ENCODE results near the gene VIPR2.

VIPR2 gene

DNA sequence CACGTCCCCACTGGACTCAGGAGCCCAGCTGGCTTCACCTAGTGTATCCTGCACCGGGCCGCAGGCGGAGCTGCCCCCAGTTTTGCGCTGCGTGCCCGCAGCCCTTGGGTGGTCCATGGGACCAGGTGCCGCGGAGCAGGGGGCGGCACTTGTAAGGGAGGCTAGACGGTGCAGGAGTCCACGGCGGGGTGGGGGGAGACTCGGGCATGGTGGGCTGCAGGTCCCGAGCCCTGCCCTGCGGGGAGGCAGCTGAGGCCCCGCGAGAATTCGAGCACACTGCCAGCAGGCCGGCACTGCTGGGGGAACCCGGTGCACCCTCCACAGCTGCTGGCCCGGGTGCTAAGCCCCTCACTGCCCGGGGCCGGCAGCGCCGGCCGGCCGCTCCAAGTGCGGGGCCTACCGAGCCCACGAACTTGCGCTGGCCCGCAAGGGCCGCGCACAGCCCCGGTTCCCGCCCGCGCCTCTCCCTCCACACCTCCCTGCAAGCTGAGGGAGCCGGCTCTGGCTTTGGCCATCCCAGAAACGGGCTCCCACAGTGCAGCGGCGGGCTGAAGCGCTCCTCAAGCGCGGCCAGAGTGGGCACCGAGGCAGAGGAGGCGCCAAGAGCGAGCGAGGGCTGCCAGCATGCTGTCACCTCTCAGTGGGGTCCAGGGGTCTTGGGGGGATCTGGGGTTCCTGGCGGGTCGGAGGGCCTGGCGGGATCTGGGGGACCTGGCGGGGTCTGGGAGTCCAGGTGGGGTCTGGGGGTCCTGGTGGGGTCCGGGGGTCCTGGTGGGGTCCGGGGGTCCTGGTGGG lies 81.4 kb downstream of the VIPR2 start:
- DNase-seq = no peak

DNA sequence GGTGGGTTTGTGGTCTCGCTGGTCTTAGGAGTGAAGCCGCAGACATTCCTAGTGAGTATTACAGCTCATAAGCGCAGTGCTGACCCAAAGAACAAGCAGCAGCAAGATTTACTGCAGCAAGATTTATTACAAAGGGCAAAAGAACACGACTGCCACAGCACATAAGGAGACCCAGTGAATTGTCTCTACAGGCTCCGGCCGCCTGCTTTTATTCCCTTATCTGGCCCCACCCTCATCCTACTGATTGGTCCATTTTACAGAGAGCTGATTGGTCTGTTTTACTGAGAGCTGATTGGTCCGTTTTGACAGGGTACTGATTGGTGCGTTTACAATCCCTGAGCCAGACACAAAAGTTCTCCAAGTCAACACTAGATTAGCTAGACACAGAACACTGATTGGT lies 82.1 kb downstream of the VIPR2 start:
- DNase-seq = no peak

GRCh38 chr7:159061674-159062212 lies 82.9 kb downstream of the VIPR2 start:
- DNase-seq = no peak

DNA sequence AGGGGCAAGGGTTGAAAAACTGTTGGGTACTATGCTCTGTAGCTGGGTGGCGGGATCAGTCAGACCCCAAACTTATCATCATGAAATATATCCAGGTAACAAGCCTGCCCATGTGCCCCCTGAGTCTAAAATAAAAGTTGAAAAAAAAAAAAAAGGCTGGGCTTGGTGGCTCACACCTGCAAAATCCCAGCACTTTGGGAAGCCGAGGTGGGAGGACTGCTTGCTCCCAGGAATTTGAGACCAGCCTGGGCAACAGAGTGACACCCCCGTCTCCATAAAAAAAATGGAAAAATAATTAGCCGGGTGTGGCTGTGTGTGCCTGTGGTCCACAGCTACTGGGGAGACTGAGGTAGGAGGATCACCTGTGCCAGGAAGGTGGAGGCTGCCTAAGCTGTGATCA lies 83.5 kb downstream of the VIPR2 start:
- no peak for DNase-seq

- DNase-seq = no peak
These were observed 84.2 kb downstream of the VIPR2 start for GRCh38 chr7:159060440-159060839.

DNA sequence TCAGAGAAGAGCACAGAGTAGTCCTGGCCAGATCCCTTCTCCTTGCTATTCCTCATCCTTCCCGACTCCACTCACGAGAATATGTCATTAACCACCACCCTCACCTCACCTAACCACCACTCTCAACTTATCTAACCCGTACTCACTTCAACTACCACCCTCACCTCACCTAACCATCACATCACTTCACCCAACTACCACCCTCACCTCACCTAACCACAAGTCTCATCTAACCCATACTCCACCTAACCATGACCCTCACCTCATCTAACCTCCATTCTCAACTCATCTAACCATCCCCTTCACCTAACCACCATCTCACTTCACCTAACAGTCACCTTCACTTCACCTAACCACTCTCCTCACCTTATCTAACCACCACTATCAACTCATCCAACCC lies 85.0 kb downstream of the VIPR2 start:
- DNase-seq = no peak

GRCh38 chr7:159057647-159058046 lies 87.0 kb downstream of the VIPR2 start:
- DNase-seq = no peak

- DNase-seq = no peak
These were observed 87.9 kb downstream of the VIPR2 start for GRCh38 chr7:159056737-159057136.

- DNase-seq = no peak
These were observed 92.8 kb downstream of the VIPR2 start for GRCh38 chr7:159051916-159052315.

GRCh38 chr7:159050704-159051103 lies 94.0 kb downstream of the VIPR2 start:
- no peak for DNase-seq

DNA sequence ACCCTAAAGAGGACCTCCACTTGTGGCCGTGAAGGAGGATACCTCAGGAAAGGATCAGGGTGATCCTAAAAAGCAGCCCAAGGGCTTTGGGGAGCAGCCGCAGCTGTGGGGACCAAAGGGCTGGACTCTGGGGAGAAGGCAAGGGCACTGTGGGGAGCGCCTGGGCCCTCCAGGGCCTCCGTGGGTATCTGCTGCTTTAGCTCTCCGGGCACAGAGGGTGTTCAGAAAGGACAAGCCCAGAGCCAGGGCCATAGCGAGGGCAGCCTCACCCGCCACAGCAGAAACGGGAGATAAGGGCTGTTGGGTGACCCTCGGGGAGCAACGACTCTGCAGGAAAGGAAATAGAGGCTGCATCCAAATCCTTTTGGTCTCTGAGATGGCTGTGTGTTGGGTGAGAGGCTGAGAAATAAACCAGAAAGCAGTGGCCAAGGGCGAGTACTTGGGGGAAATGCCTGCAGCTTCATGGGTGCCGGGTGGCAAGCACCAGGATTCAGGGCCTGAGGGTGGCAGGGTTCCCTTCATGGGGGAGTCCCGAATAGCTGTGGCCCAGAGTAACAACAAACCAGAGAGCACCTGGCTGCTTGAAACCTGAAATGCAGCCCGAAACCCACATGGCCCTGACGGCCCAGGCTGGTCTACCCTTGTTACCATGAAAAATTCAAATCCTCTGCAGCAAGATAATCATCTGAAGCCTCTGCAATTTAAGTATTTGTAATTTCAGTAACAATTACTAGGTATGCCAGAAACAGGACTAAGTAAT lies 95.2 kb downstream of the VIPR2 start:
- no peak for DNase-seq

DNA sequence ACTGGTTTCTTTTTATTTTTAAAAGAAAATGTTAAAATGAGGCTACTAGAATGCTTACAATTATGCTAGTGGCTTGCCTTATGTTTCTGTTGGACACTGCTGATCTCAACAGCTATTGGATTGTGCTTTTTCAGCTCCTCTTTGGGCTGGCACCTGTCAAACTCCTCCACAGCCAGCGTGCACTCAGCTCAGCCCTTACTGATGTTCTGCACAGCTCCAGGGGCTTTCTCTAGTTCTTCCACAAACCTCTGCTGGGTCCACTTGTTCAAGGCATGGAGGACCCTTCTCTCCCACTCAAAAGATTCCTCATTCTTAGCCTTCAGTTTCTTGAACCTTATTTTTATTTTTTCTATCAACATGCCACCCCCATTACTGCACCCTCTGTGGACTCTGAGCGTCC lies 96.0 kb downstream of the VIPR2 start:
- no peak for DNase-seq

- no peak for DNase-seq
These were observed 97.1 kb downstream of the VIPR2 start for GRCh38 chr7:159047536-159047935.

GRCh38 chr7:159046300-159046699 lies 98.4 kb downstream of the VIPR2 start:
- DNase-seq = no peak

- no peak for DNase-seq
These were observed 98.8 kb downstream of the VIPR2 start for GRCh38 chr7:159045839-159046238.

- no peak for DNase-seq
These were observed 102.0 kb downstream of the VIPR2 start for GRCh38 chr7:159042581-159043101.

GRCh38 chr7:159042103-159042502 lies 102.6 kb downstream of the VIPR2 start:
- no peak for DNase-seq

DNA sequence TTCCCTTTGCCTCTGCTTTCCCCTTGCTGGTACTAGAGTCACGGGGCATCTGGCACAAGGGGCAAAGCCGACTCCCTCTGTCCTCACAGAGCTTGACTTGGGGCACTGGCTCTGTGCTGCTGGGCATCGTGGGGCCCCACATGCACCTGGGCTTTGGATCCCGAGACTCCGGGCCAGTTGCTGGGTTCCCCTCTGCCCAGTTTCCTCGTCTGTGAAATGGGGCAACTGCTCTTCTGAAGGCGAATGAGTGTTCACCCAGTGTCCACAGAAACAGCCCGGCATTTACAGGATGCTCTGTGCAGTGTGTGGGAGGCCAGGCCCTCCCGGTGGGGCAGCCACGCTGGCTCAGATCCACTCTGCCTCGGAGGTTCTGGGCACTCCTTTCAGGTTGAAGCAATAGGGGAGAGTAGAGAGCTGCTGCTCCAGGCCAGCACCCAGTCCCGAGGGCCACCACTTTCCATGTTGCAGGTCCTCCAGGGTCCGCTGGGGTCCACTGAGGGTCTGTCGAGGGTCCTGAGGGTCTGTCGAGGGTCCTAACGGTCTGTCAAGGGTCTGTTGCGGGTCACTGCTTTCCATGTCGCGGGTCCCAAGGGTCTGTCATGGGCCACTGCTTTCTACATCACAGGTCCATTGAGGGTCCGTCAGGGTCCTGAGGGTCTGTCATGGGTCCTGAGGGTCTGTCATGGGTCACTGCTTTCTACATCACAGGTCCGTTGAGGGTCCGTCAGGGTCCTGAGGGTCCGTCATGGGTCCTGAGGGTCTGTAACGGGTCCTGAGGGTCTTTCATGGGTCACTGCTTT lies 103.6 kb downstream of the VIPR2 start:
- no peak for DNase-seq

GRCh38 chr7:159040146-159040545 lies 104.5 kb downstream of the VIPR2 start:
- no peak for DNase-seq

DNA sequence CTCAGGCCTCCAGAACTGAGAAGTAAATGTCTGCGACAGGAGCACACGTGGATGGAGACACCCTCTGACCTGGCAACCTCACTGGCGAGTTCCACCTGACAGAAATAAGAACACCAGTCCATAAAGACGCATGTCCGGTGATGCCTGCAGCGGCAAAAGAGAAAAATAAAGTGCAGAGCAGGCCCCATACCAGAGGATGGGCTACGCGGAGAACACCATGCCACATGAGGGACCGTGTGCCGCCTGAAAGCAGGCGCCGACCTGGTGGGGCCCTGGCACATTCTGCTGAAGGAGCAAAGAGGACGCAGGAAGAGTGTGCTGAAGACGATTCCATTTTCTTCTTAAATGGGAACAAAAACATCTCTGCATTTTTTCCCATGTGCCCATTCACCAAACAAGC lies 105.0 kb downstream of the VIPR2 start:
- DNase-seq = no peak

GRCh38 chr7:159038066-159038465 lies 106.6 kb downstream of the VIPR2 start:
- DNase-seq = no peak

GRCh38 chr7:159036916-159037605 lies 107.6 kb downstream of the VIPR2 start:
- DNase-seq = no peak

All from suppressor macrophage treated with lipopolysaccharide for 1 hour (primary cell).